Measurements from ENCODE around the gene MACC1. TPM values are rescaled to one million over a fixed set of nuclear protein-coding genes. Genes with fewer than 3 reads are reported as not detected.

MACC1 gene
- total and polyA plus RNA-seq, 2 of the 13 experiments (the other 11 are each of a cell fraction or from before 2014, with no cell fraction given) = 0.04 TPM; not detected in 1

- Histone ChIP-seq H3K4me2 (ENCODE audit: low read depth, low read length) (no peak overlapping the region), H3K79me2 (ENCODE audit: insufficient read depth, low read length) (no peaks in the 10 kb centered on the region), H3K4me3 (replicated peaks in 1 of 3; ENCODE audit: insufficient read depth in 1 of 3, low read depth in 2 of 3, low read length in 3 of 3) (no peak overlapping the region), H3K36me3 (replicated peaks in 1 of 2; ENCODE audit: control insufficient read depth in 1 of 2, insufficient read depth in 2 of 2, low read length in 2 of 2) (no peaks in the 10 kb centered on the region), H2AFZ (ENCODE audit: low read length) (no peak overlapping the region), H3K27me3 (ENCODE audit: control insufficient read depth in 1 of 2, insufficient read depth in 2 of 2, low read length in 2 of 2) (no peaks in the 10 kb centered on the region), H3K9me3 (ENCODE audit: low read length) (peaks cover 4% of the 10 kb centered on the region), H3K9ac (ENCODE audit: insufficient read depth, low read depth, low read length) (no peak overlapping the region), H4K20me1 (ENCODE audit: insufficient read depth, low read length) (no peaks in the 10 kb centered on the region), H3K4me1 (ENCODE audit: insufficient read depth, low read length) (no peaks in the 10 kb centered on the region), H3K27ac (ENCODE audit: extremely low read length, insufficient read depth, low read length) (no peak overlapping the region)
- CTCF ChIA-PET (ENCODE audit: low intra/inter-chr PET ratio, low total read pairs) = no interaction called here
- 3% methylated on average over 2 of the region's 2 CpGs for WGBS (ENCODE audit: low lambda C conversion rate)
- ATAC-seq (no peak), DNase-seq (ENCODE audit: low spot score) (no peak), FAIRE-seq (no peak)
- in situ Hi-C loops (cut with HindIII; ENCODE audit: extremely low pct_ligation_motif_present, low pct_unique_long_range_greater_than_20kb) (no loop called here), intact Hi-C loops (cut with micrococcal nuclease; ENCODE audit: unreplicated experiment) (no loop called here)
- POLR2A ChIA-PET = no interaction called here
- TF ChIP-seq PAXIP1 (CRISPR knock-in tag; conservative IDR thresholded peaks at IDR 0.05) (no peak), IKZF4 (CRISPR knock-in tag; IDR thresholded peaks at IDR 0.05; ENCODE audit: borderline replicate concordance, low read depth, not compliant biosample characterization) (no peak), DZIP1 (CRISPR knock-in tag; IDR thresholded peaks at IDR 0.05) (no peak), GATAD2A (CRISPR knock-in tag; IDR thresholded peaks at IDR 0.05) (no peak), NR2F6 (IDR thresholded peaks at IDR 0.05) (no peak), NR2F6 (CRISPR knock-in tag; IDR thresholded peaks at IDR 0.05) (no peak)
- BruUV-seq (replicated peaks) = no TSS peak
Observed at GRCh38 chr7:20190560-20191390, 26.4 kb downstream of the MACC1 start.
